Body of pancreas (tissue), 4 donors: ENCODE measurements around the gene PGC. TPM values are rescaled to one million over a fixed set of nuclear protein-coding genes. Genes with fewer than 3 reads are reported as not detected.

Experiments
- ATAC-seq: fragments of 150-250 bp; one replicate; pipeline ENCODE4 v1.9.1; 2016
- DNase-seq, 4 donors: peaks; one replicate each; pipeline ENCODE4 v3.0.0-alpha.2; 2019
- H3K27ac ChIP-seq, 4 donors: fragments of 200-600 bp; sonication (generic); 1 replicate in 3 of 4; 2 replicates in 1 of 4; pipeline versions ENCODE4 v1.5.1 to v1.6.1; 2016 to 2019; ENCODE audit warnings: mild to moderate bottlenecking in 1 of 4, mixed read lengths in 1 of 4, moderate library complexity in 1 of 4
- H3K27me3 ChIP-seq, 2 donors: fragments of 200-600 bp; sonication (generic); one replicate each; pipeline ENCODE4 v1.6.0; 2016; ENCODE audit warnings: mild to moderate bottlenecking in 1 of 2
- H3K36me3 ChIP-seq, 2 donors: fragments of 200-600 bp; sonication (generic); replicated peaks in 1 of 2; 2 replicates each; pipeline ENCODE4 v1.5.1; 2016; ENCODE audit warnings: low read depth in 2 of 2; ENCODE audit not compliant: insufficient read depth in 1 of 2
- H3K4me1 ChIP-seq: fragments of 200-600 bp; sonication (generic); one replicate; pipeline ENCODE4 v1.6.0; 2016
- H3K4me3 ChIP-seq, 2 donors: fragments of 200-600 bp; sonication (generic); 1 replicate in 1 of 2; 2 replicates in 1 of 2; pipeline ENCODE4 v1.5.1; 2016 to 2019
- H3K9me3 ChIP-seq, 3 donors: fragments of 200-600 bp; sonication (generic); 1 replicate in 2 of 3; 2 replicates in 1 of 3; pipeline ENCODE4 v1.5.1; 2016
- POLR2A ChIP-seq, 3 donors: fragments of 450-650 bp; IDR thresholded peaks; one replicate each; pipeline ENCODE4 v1.6.1; 2016; ENCODE audit warnings: antibody characterized with exemption in 3 of 3, mild to moderate bottlenecking in 2 of 3
- WGBS, 2 donors: methylation state at CpG; one replicate each; pipeline ENCODE4 v1.1.5; 2017; 5-methylcytosine and 5-hydroxymethylcytosine counted together
- intact Hi-C: fragments of 100-400 bp; cut with DNase I; formaldehyde crosslinking; loops from one replicate; pipeline ENCODE4 v1.15.1; 2023
- total RNA-seq, 2 donors: library from RNA; depleted of rRNA; stranded (reverse); fragments of >200 nt; gene quantifications; one replicate each; pipeline ENCODE4 v1.1.0, GENCODE V29; 2016
- TF ChIP-seq, protein P1 (sequence below), 7 experiments: fragments of 450-650 bp in 4 of 7; fragments of 200-600 bp in 3 of 7; sonication (generic) in 3 of 7; IDR thresholded peaks; one replicate each; pipeline ENCODE4 v1.5.1; 2016 to 2019; ENCODE audit warnings: antibody characterized with exemption in 7 of 7

The PGC gene
- total RNA-seq, 2 donors from 2014 or later, result 48.8 to 91.1 TPM

DNA sequence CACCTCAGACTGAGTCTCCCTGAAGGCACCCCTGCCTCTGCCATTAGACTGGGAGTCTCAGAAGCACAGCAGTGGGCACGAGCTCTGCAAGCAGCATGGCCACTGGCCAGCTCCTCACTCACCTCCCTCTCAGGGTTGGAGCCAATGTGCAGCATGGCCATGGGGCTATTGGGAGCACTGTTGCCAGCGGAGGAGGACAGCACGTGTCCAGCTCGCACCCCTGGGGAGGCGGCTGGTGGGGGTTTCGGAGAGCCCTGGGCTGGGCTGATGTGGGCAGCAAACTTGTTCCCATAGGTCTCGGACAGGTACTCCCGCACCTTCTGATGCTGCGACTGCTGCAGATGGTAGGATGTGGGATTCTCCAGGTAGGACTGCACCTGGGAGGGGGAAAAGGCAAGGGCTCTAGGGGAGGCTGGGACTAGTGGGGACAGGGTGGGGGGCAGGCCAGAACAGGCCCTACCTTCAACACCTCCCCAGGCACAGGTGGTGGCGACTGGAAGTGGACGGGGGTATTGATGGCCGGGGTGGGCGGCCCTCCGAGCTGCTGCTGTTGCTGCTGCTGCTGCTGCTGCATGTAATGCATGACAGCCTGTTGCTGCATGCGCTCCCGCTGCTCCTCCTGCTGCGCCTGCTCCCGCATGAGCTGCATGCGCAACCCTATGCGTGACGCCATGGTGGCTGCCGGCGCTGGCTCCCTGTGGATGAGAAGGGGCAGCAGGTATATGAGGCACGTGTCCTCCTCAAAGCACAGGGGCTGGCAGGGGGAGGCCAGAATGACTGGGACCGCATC, 56.5 kb downstream of the PGC start:
- 95 to 97% methylated on average over 6 to 25 of the region's 25 CpGs for WGBS, 2 donors
- intact Hi-C loops, result no loop called here
- DNase-seq, result no peak
- no peak for ATAC-seq
- Histone ChIP-seq H3K4me1 (no peaks in the 10 kb centered on the region), H3K9me3 (no peaks in the 10 kb centered on the region), H3K36me3 (peaks cover 0 to 1% of the 10 kb centered on the region in 2 donors), H3K27ac (no peak overlapping the region), H3K27me3 (no peaks in the 10 kb centered on the region), H3K4me3 (no peak overlapping the region)
- TF ChIP-seq, protein P1, sequence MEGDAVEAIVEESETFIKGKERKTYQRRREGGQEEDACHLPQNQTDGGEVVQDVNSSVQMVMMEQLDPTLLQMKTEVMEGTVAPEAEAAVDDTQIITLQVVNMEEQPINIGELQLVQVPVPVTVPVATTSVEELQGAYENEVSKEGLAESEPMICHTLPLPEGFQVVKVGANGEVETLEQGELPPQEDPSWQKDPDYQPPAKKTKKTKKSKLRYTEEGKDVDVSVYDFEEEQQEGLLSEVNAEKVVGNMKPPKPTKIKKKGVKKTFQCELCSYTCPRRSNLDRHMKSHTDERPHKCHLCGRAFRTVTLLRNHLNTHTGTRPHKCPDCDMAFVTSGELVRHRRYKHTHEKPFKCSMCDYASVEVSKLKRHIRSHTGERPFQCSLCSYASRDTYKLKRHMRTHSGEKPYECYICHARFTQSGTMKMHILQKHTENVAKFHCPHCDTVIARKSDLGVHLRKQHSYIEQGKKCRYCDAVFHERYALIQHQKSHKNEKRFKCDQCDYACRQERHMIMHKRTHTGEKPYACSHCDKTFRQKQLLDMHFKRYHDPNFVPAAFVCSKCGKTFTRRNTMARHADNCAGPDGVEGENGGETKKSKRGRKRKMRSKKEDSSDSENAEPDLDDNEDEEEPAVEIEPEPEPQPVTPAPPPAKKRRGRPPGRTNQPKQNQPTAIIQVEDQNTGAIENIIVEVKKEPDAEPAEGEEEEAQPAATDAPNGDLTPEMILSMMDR (IDR thresholded peaks at IDR 0.05), result no peak
- TF ChIP-seq POLR2A (IDR thresholded peaks at IDR 0.05), result no peak

DNA sequence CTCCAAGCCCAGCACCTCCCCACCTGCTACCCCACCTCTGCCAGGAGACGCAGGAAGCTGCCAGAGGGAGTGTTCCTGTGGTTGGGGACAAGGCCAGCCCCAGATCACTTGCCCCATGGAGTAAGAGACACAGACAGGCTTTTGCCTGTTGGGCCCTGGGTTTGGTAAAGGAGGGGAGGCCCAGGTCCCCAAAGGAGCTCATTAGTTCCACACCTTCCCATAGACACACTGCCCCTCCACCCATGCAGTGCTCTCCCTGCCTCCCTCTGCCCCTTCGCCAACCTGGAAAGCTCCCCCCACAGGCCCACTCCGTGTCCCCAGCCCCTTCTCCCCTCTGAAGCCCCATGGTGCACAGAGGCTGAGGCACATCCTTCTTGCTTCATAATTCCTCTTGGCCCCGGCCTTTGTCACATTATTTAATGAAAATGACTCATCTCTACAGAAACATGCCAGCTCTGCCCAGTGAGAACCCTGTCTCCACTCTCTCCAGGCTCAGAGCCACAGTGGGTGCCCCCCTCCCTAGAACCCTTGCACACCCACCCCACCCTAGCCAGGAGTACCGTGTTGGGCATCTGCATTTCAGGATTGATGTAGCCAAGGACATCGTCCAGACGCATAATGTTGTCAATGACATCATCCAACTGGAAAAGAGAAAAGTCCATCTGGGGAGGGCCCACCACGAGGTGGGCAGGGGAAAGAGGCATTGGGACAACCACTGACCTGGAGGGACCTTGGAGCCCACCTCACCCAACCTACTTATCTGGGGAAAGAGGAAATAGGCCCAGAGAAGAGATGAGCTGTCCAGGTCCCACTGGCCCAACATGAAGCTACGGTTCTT, 57.8 kb downstream of the PGC start:
- Histone ChIP-seq H3K27me3 (no peaks in the 10 kb centered on the region), H3K27ac (no peak overlapping the region), H3K4me1 (no peaks in the 10 kb centered on the region), H3K4me3 (no peak overlapping the region), H3K36me3 (peaks cover 0 to 1% of the 10 kb centered on the region in 2 donors), H3K9me3 (no peaks in the 10 kb centered on the region)
- intact Hi-C loops, result loop anchor here (10.0 kb wide), 1 partner anchor 225 kb away; no protein-coding TSS in a partner anchor
- DNase-seq, result no peak
- 80 to 83% methylated on average over 8 to 9 of the region's 9 CpGs for WGBS, 2 donors
- ATAC-seq, result no peak
- no peak for TF ChIP-seq POLR2A (IDR thresholded peaks at IDR 0.05)
- TF ChIP-seq, protein P1 (IDR thresholded peaks at IDR 0.05), result no peak

DNA sequence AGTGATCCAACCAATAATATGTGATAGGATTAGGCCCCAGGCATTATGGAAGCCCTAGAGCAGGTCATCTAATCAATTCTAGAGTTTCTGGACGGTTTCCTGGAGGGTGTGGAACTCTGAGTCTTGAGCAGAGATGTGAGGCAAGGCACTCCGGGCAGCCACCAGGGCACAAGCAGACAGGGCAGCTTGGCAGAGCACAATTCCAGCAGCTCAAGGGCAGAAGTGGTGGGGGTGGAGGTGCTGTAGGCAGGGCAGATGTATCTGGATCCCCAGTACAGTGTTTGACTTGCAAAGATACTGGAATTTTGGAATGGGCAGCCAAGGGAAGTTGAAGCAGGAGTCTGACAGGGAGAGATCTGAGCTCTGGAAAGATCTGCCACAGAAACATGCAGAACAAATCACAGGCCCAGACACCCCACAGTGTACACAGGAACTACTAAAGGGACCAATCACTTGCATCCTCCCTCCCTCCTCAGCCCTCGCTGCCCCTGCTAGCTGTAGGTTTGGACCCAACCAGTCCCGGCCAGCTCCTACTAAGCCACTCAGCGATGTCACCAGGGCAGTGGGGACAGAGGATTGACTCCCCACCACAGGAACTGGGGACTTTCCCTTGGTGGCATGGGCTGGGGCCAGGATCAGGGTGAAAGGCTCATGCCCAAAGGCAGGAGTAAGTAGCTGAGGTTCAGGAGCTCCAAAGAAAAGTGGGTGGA, 58.8 kb downstream of the PGC start:
- H3K27ac ChIP-seq, result no peak overlapping the region
- intact Hi-C loops, result loop anchor here (10.0 kb wide), 1 partner anchor 224 kb away; no protein-coding TSS in a partner anchor

DNA sequence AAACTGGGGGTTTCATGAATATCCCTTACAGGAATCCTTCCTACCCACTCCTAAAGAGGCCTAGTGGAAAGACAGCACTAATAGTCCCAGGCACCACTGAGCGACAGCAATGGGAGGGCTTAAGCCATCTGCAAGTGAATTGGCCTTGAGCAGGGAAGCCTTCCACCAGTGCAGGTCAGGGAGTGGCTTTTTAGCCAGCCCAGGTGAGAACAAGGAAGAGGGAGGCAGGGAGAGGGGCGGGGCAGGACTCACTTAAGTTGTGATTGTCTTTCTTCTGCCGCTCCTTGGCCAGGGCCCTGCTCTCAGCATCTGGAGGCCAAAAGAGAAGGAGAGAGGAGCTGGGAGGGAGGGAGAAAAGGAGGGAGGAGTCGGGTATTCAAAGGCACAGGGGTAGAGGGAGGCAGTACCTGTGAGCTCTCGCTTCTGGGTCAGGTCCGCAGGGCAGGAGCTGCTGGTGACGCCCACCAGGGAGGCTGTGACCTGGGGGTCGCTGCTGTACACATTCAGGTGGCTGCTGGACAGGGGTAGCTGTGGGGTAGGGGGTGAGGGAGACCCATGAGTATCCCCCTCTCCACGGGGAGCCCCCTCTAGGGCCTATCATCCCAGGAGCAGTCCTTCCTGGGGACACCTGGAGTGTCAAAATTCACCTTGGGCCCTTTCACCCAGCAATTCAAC, 59.6 kb downstream of the PGC start:
- WGBS, 2 donors, result 72 to 84% methylated on average over 7 to 9 of the region's 9 CpGs
- no peak overlapping the region for H3K4me3 ChIP-seq
- TF ChIP-seq, protein P1 (IDR thresholded peaks at IDR 0.05), result no peak
- TF ChIP-seq POLR2A (IDR thresholded peaks at IDR 0.05), result no peak
- DNase-seq (no peak), ATAC-seq (no peak)
- intact Hi-C loops, result loop anchor here (10.0 kb wide), 1 partner anchor 223 kb away; no protein-coding TSS in a partner anchor
- H3K9me3 ChIP-seq, result no peaks in the 10 kb centered on the region
- H3K27me3 ChIP-seq, result no peaks in the 10 kb centered on the region
- H3K4me1 ChIP-seq, result peaks cover 8% of the 10 kb centered on the region
- H3K36me3 ChIP-seq, result peaks cover 0 to 1% of the 10 kb centered on the region in 2 donors
- H3K27ac ChIP-seq, result no peak overlapping the region

More for the DNA sequence above, 58.8 kb downstream of the PGC start:
- no peaks in the 10 kb centered on the region for H3K9me3 ChIP-seq
- DNase-seq (no peak), ATAC-seq (no peak)
- WGBS, 2 donors, result 71 to 97% methylated on average over 4 to 5 of the region's 5 CpGs
- H3K27me3 ChIP-seq, result no peaks in the 10 kb centered on the region
- H3K36me3 ChIP-seq, result peaks cover 0 to 1% of the 10 kb centered on the region in 2 donors
- no peak overlapping the region for H3K4me3 ChIP-seq
- TF ChIP-seq, protein P1 (IDR thresholded peaks at IDR 0.05), result no peak
- TF ChIP-seq POLR2A (IDR thresholded peaks at IDR 0.05), result no peak
- H3K4me1 ChIP-seq, result peaks cover under 1% of the 10 kb centered on the region
